Endothelial cell of umbilical vein (primary cell): Measurements from ENCODE around the gene L3MBTL4. TPM values are rescaled to one million over a fixed set of nuclear protein-coding genes. Genes with fewer than 3 reads are reported as not detected.

Experiments
- BruUV-seq: library from RNA; stranded (reverse); fragments of 400-500 nt; replicated peaks from 2 replicates; lab custom pipeline; 2021; lab: Mats Ljungman, UMichigan
- CTCF ChIA-PET: fragments of 300-600, 350-600 bp; sonication (Branson Sonifier 250); formaldehyde crosslinking; loops from one replicate; lab custom pipeline; 2021; ENCODE audit warnings: antibody characterized with exemption, inconsistent platforms; lab: Charles Lee
- POLR2A ChIA-PET: fragments of 300-600, 350-600 bp; sonication (Branson Sonifier 250); formaldehyde crosslinking; loops from one replicate; lab custom pipeline; 2021; ENCODE audit warnings: antibody characterized with exemption, inconsistent platforms; lab: Charles Lee
- DNase-seq: peaks from one replicate; pipeline ENCODE4 v3.0.0-alpha.2; 2011; ENCODE audit warnings: low read depth, low spot score
- FAIRE-seq: peaks from 2 replicates; lab custom pipeline; 2011; peaks lifted over from hg19 to GRCh38; lab: Jason Lieb, UNC
- H2AFZ ChIP-seq: 2 replicates; pipeline ENCODE4 v1.6.0; 2012; ENCODE audit warnings: low read depth, low read length, control low read depth, inconsistent platforms
- H3K27ac ChIP-seq: 2 replicates; pipeline ENCODE4 v1.5.1; 2011; ENCODE audit warnings: low read depth, mild to moderate bottlenecking, control low read depth, low read length, moderate library complexity; ENCODE audit not compliant: insufficient read depth
- H3K27me3 ChIP-seq, 2 experiments: 2 replicates each; pipeline versions ENCODE4 v1.6.0 to v1.6.1; 2011; ENCODE audit warnings: low read length in 2 of 2, mixed read lengths in 1 of 2; ENCODE audit not compliant: control insufficient read depth in 2 of 2, insufficient read depth in 2 of 2
- H3K36me3 ChIP-seq, 2 experiments: 2 replicates in 1 of 2; 3 replicates in 1 of 2; pipeline ENCODE4 v1.5.1; 2011; ENCODE audit warnings: low read length in 2 of 2, mild to moderate bottlenecking in 1 of 2, moderate library complexity in 1 of 2; ENCODE audit not compliant: control insufficient read depth in 2 of 2, insufficient read depth in 2 of 2; ENCODE audit errors: extremely low read depth in 1 of 2
- H3K4me1 ChIP-seq: 3 replicates; pipeline ENCODE4 v1.5.1; 2011; ENCODE audit warnings: mild to moderate bottlenecking, low read length; ENCODE audit not compliant: control insufficient read depth, insufficient read depth; ENCODE audit errors: extremely low read depth
- H3K4me2 ChIP-seq: 2 replicates; pipeline ENCODE4 v1.6.1; 2011; ENCODE audit warnings: low read length, control low read depth, mixed read lengths; ENCODE audit not compliant: insufficient read depth
- H3K4me3 ChIP-seq, 3 experiments: fragments of 200-600 bp in 1 of 3; sonication (generic), shearing (Covaris generic) in 1 of 3; replicated peaks in 1 of 3; 2 replicates each; pipeline ENCODE4 v1.5.1; 2011 to 2016; ENCODE audit warnings: control low read depth in 3 of 3, low read length in 3 of 3, mild to moderate bottlenecking in 2 of 3, inconsistent platforms in 1 of 3, low read depth in 1 of 3, moderate library complexity in 1 of 3; ENCODE audit not compliant: insufficient read depth in 1 of 3
- H3K79me2 ChIP-seq: 2 replicates; pipeline ENCODE4 v1.6.0; 2012; ENCODE audit warnings: low read length, inconsistent platforms; ENCODE audit not compliant: control insufficient read depth, insufficient read depth
- H3K9ac ChIP-seq: replicated peaks from 2 replicates; pipeline ENCODE3; 2011; ENCODE audit warnings: low read length, control low read depth; ENCODE audit not compliant: insufficient read depth; ENCODE audit errors: extremely low read depth
- H3K9me1 ChIP-seq: replicated peaks from 3 replicates; pipeline ENCODE4 v1.6.0; 2011; ENCODE audit warnings: mild to moderate bottlenecking, low read length; ENCODE audit not compliant: control insufficient read depth, insufficient read depth; ENCODE audit errors: extremely low read depth
- H3K9me3 ChIP-seq: replicated peaks from 2 replicates; pipeline ENCODE4 v1.5.1; 2012; ENCODE audit warnings: low read length, inconsistent platforms; ENCODE audit not compliant: control insufficient read depth, insufficient read depth
- H4K20me1 ChIP-seq: replicated peaks from 2 replicates; pipeline ENCODE3; 2011; ENCODE audit warnings: mild to moderate bottlenecking, low read length; ENCODE audit not compliant: control insufficient read depth, insufficient read depth; ENCODE audit errors: extremely low read depth
- EZH2 ChIP-seq: IDR thresholded peaks from 2 replicates; pipeline ENCODE4 v1.6.1; 2012; ENCODE audit warnings: borderline replicate concordance, low read depth, mild to moderate bottlenecking, moderate library complexity, low read length, inconsistent platforms; ENCODE audit not compliant: severe bottlenecking
- FOS ChIP-seq: IDR thresholded peaks from 2 replicates; pipeline ENCODE4 v1.6.1; 2011; ENCODE audit warnings: mild to moderate bottlenecking, low read length, moderate library complexity, borderline replicate concordance; ENCODE audit not compliant: insufficient read depth
- GATA2 ChIP-seq: IDR thresholded peaks from 2 replicates; pipeline ENCODE4 v1.7.0; 2011; ENCODE audit warnings: low read depth, mild to moderate bottlenecking, moderate library complexity, mixed read lengths, low read length; ENCODE audit not compliant: insufficient read length, insufficient read depth
- JUN ChIP-seq: IDR thresholded peaks from 2 replicates; pipeline ENCODE4 v1.6.1; 2011; ENCODE audit warnings: borderline replicate concordance, low read depth; ENCODE audit not compliant: insufficient read length, insufficient read depth
- MYC ChIP-seq: IDR thresholded peaks from one replicate; pipeline ENCODE4 v1.6.1; 2011; ENCODE audit warnings: mild to moderate bottlenecking, low read depth, low read length
- POLR2A ChIP-seq: IDR thresholded peaks from 2 replicates; pipeline ENCODE4 v1.6.1; 2012; ENCODE audit warnings: low read depth, mild to moderate bottlenecking, control low read depth, low read length
- POLR2AphosphoS5 ChIP-seq: IDR thresholded peaks from 2 replicates; pipeline ENCODE4 v1.6.1; 2012; ENCODE audit warnings: low read depth, mild to moderate bottlenecking, control low read depth, low read length, moderate library complexity; ENCODE audit not compliant: insufficient read depth
- dilution Hi-C: fragments of 300-500 bp; cut with MboI; formaldehyde crosslinking; loops from one replicate; pipeline ENCODE4 v1.15.0; 2019; ENCODE audit warnings: low sequenced_read_pairs; ENCODE audit not compliant: extremely low pct_ligation_motif_present
- intact Hi-C: fragments of 100-400 bp; cut with micrococcal nuclease; formaldehyde crosslinking; loops from one replicate; pipeline ENCODE4 v1.10.0; 2022
- polyA plus RNA-seq, 4 experiments: library from polyadenylated mRNA; depleted of rRNA in 3 of 4; stranded (reverse) in 3 of 4; unstranded in 1 of 4; fragments of >200 nt; gene quantifications; 2 replicates each; pipeline versions ENCODE4 v1.2.1 to v1.2.3, GENCODE V29; 2011 to 2012; ENCODE audit warnings: missing spikeins in 1 of 4
- total RNA-seq: library from RNA; stranded (reverse); gene quantifications from 2 replicates; pipeline ENCODE4 v1.2.3, GENCODE V29; 2021
- TF ChIP-seq, protein P1 (sequence below): IDR thresholded peaks from 2 replicates; pipeline ENCODE4 v1.6.1; 2011; ENCODE audit not compliant: insufficient read depth, insufficient read length
- TF ChIP-seq, protein P2 (sequence below), 2 donors: IDR thresholded peaks; 1 replicate in 1 of 2; 2 replicates in 1 of 2; pipeline ENCODE4 v1.5.1; 2011; ENCODE audit warnings: low read length in 2 of 2, mild to moderate bottlenecking in 2 of 2, moderate library complexity in 2 of 2, control low read depth in 1 of 2, inconsistent platforms in 1 of 2, low read depth in 1 of 2; ENCODE audit not compliant: insufficient read depth in 1 of 2; ENCODE audit errors: extremely low read depth in 1 of 2

Gene L3MBTL4
- total and polyA plus RNA-seq, 2 donors (not counting 3 experiments of a cell fraction or from before 2014, with no cell fraction given): 0.80 TPM; not detected in 1

DNA sequence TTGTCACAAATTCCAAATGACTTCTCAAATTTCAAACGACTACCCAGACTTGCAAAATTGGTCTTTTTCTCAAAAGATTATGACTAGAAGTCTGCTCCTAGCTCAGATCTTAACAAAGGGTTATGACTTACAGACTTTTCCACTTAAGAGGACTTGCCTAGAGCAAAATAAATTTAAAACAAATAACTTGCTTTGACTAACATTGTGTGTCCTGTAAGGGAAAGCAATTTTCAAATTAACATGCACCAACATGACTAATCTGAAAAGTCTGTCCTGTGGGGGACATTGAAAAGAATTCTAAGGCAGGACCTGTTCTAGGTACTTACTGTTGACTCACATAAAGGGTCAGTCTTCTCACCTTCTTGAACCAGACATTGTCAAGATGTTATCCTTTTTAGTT lies 465.9 kb downstream of the L3MBTL4 start:
- no peaks in the 10 kb centered on the region for H3K27me3 ChIP-seq
- FAIRE-seq (no peak), DNase-seq (no peak)
- ChIA-PET CTCF (no interaction called here), POLR2A (no interaction called here)
- dilution Hi-C loops (no loop called here), intact Hi-C loops (no loop called here)
- BruUV-seq: no TSS peak
- H3K9ac ChIP-seq: no peak overlapping the region
- no peaks in the 10 kb centered on the region for H3K9me1 ChIP-seq
- H3K79me2 ChIP-seq: no peaks in the 10 kb centered on the region
- H3K4me1 ChIP-seq: no peaks in the 10 kb centered on the region
- H3K36me3 ChIP-seq: no peaks in the 10 kb centered on the region
- H2AFZ ChIP-seq: no peak overlapping the region
- H3K9me3 ChIP-seq: no peaks in the 10 kb centered on the region
- no peaks in the 10 kb centered on the region for H4K20me1 ChIP-seq
- H3K27ac ChIP-seq: no peak overlapping the region
- H3K4me3 ChIP-seq: no peak overlapping the region
- no peak overlapping the region for H3K4me2 ChIP-seq
- TF ChIP-seq, protein P1, sequence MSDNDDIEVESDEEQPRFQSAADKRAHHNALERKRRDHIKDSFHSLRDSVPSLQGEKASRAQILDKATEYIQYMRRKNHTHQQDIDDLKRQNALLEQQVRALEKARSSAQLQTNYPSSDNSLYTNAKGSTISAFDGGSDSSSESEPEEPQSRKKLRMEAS: no peak
- no peak for TF ChIP-seq GATA2
- TF ChIP-seq POLR2A: no peak
- no peak for TF ChIP-seq MYC
- TF ChIP-seq, protein P2, sequence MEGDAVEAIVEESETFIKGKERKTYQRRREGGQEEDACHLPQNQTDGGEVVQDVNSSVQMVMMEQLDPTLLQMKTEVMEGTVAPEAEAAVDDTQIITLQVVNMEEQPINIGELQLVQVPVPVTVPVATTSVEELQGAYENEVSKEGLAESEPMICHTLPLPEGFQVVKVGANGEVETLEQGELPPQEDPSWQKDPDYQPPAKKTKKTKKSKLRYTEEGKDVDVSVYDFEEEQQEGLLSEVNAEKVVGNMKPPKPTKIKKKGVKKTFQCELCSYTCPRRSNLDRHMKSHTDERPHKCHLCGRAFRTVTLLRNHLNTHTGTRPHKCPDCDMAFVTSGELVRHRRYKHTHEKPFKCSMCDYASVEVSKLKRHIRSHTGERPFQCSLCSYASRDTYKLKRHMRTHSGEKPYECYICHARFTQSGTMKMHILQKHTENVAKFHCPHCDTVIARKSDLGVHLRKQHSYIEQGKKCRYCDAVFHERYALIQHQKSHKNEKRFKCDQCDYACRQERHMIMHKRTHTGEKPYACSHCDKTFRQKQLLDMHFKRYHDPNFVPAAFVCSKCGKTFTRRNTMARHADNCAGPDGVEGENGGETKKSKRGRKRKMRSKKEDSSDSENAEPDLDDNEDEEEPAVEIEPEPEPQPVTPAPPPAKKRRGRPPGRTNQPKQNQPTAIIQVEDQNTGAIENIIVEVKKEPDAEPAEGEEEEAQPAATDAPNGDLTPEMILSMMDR (IDR thresholded peaks at IDR 0.05; ENCODE audit: extremely low read depth in 1 of 2, insufficient read depth in 1 of 2, low read depth in 1 of 2, low read length in 2 of 2): no peak
- no peak for TF ChIP-seq JUN
- no peak for TF ChIP-seq POLR2AphosphoS5
- TF ChIP-seq EZH2: no peak
- TF ChIP-seq FOS: no peak
